ENCODE results near the gene PGBD2.
"Not testable (repeated sequence)": the region's sequence is repeated elsewhere in the genome, so short reads cannot be mapped to it uniquely, and the experiment has no call there.

PGBD2 gene

GRCh38 chr1:248906009-248906752, at the start of gene PGBD2:
PGBD2 (plus strand) TSS chr1:248906235; CDS start chr1:248913863, 7,628 bp downstream.
- DNase-seq (ENCODE audit: low read depth) = peak; percentile 86

GRCh38 chr1:248857201-248857600, 48.8 kb upstream of the PGBD2 start:
- DNase-seq (ENCODE audit: low read depth) = no peak

- DNase-seq (ENCODE audit: low read depth) = no peak
Observed at GRCh38 chr1:248857749-248858095, 48.3 kb upstream of the PGBD2 start.

- peak; percentile 46 for DNase-seq (ENCODE audit: low read depth)
Observed at GRCh38 chr1:248858096-248858890, 47.7 kb upstream of the PGBD2 start.

- DNase-seq (ENCODE audit: low read depth) = peak; percentile 91
Observed at GRCh38 chr1:248858891-248859889, 46.8 kb upstream of the PGBD2 start, which contains the start of gene ZNF692. ZNF692 (minus strand) TSS chr1:248859085; CDS start chr1:248858309, 776 bp downstream.

- DNase-seq (ENCODE audit: low read depth) = no peak
Observed at GRCh38 chr1:248860007-248860406, 46.0 kb upstream of the PGBD2 start.

- DNase-seq (ENCODE audit: low read depth) = no peak
Observed at GRCh38 chr1:248861616-248862015, 44.4 kb upstream of the PGBD2 start.

GRCh38 chr1:248862695-248862997, 43.4 kb upstream of the PGBD2 start:
- no peak for DNase-seq (ENCODE audit: low read depth)

- DNase-seq (ENCODE audit: low read depth) = no peak
Observed at GRCh38 chr1:248862998-248863881, 42.8 kb upstream of the PGBD2 start.

GRCh38 chr1:248871837-248872401, 34.1 kb upstream of the PGBD2 start:
- DNase-seq (ENCODE audit: low read depth) = no peak

- DNase-seq (ENCODE audit: low read depth) = peak; percentile 36
Observed at GRCh38 chr1:248872752-248873408, 33.2 kb upstream of the PGBD2 start.

- DNase-seq (ENCODE audit: low read depth) = peak; percentile 92
Observed at GRCh38 chr1:248873409-248873992, 32.5 kb upstream of the PGBD2 start.

- DNase-seq (ENCODE audit: low read depth) = no peak
Observed at GRCh38 chr1:248873993-248874533, 32.0 kb upstream of the PGBD2 start.

- DNase-seq (ENCODE audit: low read depth) = no peak
Observed at GRCh38 chr1:248881261-248881660, 24.8 kb upstream of the PGBD2 start.

- DNase-seq (ENCODE audit: low read depth) = not testable (repeated sequence)
Observed at GRCh38 chr1:248882427-248882826, 23.6 kb upstream of the PGBD2 start.

- DNase-seq (ENCODE audit: low read depth) = no peak
Observed at GRCh38 chr1:248884632-248885295, 21.3 kb upstream of the PGBD2 start.

GRCh38 chr1:248885646-248886045, 20.4 kb upstream of the PGBD2 start:
- DNase-seq (ENCODE audit: low read depth) = no peak

- no peak for DNase-seq (ENCODE audit: low read depth)
Observed at GRCh38 chr1:248886237-248886895, 19.7 kb upstream of the PGBD2 start.

- DNase-seq (ENCODE audit: low read depth) = not testable (repeated sequence)
Observed at GRCh38 chr1:248889914-248890243, 16.2 kb upstream of the PGBD2 start.

Measured in GM04504 (cell line).